ENCODE results near the gene FUT6.

The FUT6 gene

GRCh38 chr19:5827891-5828660, 11.4 kb downstream of the FUT6 start:
- DNase-seq: peak; percentile 94

DNA sequence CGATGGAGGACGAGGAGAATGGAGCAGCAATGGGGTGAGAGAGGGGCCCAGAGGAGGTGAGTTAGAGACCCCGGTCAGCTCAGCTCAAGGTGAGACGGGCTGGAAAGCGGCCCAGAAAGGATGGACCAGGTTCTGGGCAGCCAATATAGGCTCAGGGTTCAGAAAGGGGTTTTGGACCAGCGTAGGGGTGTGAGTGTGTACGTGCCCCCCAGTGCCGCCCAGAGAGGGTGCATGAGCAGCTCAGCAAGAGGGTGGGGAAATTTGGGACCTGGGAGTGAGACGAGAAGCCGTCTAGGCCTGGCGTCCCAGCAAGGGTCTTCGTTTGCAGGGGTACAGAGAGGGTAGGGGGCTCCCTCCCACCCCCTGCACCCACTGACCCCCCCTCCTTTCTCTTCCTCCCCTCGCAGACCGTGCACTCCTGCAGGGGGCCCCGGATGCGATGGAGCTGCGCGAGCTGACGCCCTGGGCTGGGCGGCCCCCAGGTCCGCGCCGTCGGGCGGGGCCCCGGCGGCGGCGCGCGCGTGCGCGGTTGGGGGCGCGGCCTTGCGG, 12.1 kb downstream of the FUT6 start:
- DNase-seq: no peak

GRCh38 chr19:5826531-5827341, 12.8 kb downstream of the FUT6 start:
- DNase-seq: peak; percentile 22 to 26

DNA sequence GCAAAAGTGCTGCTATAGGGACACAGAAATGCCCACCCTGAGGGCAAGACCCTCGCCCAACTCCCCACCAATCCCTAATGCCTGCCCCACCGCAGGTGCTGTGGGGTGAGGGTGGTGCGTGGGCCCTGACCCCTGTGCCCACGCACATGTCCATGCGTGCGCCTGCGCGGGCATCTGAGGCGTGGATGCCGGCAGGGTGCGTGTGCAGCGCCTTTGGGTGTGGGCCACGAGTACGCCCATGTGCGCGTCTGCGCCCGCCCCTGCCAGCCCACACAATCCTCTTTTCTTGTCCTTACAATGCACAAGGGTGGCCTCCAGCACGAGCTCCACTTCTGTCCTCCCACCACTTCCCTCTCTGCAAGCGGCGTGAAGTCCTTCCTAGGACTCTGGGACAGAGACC, 14.3 kb downstream of the FUT6 start:
- DNase-seq: no peak

- DNase-seq: no peak
These were observed 14.8 kb downstream of the FUT6 start for GRCh38 chr19:5824751-5825150.

GRCh38 chr19:5823579-5824281, 15.8 kb downstream of the FUT6 start:
- no peak for DNase-seq

DNA sequence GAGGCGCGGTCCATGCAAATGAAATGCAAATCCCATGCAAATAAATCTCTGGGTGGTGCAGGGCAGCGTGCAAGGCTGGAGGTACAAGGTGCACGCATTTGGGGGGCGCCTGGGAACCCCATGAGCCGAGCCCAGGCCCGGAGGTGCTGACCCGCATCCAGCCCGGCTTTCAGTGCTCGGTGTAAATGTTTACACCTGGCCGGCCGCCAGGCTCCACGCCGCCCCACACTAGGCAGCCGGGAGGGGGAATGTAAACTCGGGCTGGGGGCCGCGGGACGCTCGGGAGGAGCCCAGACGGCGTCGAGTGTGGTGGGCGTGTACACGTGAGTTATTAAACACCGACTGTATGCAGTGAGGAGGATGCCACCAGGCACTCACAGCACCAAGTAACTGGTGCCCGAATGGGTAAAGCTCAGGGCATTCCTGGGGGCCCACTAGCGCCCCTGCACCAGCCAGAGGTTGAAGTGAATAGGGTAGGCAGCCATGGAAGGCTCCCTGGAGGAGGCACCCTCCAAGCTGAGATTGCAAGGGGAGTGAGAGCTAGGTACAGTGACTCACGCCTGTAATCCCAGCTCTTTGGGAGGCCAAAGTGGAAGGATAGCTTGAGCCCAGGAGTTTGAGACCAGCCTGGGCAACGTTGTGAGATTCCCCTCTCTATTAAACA, 17.2 kb downstream of the FUT6 start:
- DNase-seq: no peak

DNA sequence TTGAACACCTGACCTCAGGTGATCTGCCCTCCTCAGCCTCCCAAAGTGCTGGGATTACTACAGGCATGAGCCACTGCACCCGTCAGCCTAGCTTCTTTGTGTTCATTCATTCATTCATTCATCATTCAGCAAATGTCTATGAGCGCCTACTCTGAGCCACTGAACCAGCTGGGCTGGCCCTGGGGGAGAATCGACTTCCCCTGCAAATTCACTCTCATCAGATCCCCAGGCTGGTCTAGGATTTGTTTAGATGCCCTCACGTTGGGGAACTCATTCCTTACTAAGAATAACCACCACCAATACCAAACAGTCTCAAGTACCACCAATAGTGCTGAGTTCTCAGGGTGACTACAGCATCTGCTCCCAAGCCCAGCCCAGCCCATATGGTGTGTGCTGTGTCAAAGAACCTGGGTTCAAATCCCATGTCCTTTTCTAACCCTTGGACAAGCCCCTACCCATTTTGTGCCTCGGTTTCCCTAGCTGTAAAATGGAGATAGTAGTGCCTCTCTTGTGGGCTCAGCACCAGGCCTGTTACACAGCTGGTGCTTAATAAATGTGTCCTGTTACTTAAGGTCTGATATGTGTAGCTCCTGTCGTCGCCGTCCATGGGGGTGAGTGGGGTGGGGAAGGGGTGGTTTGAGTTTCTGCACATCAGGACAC, 17.9 kb downstream of the FUT6 start:
- DNase-seq: no peak

DNA sequence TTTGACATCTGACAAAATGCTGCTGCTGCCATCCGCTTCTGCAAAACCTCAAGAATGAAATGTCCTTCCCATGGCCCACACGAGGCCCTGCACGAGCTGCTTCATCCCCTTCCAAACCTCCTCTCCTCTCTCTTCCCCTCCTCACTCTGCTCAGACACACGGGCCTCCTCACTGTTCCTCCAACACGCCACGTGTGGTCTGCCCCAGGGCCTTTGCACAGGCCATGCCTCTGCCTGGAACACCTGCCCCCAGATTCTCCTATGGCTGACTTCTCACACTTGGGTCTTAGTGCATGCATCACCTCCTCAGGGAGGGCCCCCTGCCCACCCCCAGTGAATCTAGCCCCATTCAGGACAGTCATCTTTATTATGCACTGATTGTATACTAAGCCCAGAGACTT, 18.7 kb downstream of the FUT6 start:
- no peak for DNase-seq

GRCh38 chr19:5818594-5818993, 20.9 kb downstream of the FUT6 start:
- no peak for DNase-seq

DNA sequence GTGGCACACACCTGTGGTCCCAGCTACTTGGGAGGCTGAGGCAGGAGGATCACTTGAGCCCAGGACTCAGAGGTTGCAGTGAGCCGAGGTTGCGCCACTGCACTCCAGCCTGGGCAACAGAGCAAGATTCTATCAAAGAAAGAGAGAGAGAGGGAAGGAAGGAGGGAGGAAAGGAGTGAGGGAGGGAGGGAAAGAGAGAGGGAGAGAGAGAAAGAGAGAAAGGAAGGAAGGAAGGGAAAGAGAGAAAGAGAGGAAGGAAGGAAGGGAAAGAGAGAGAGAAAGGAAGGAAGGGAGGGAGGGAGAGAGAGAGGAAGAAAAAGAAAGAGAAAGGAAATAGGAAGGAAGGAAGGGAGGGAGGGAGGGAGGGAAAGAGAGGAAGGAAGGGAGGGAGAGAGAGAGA, 22.3 kb downstream of the FUT6 start:
- DNase-seq: no peak

DNA sequence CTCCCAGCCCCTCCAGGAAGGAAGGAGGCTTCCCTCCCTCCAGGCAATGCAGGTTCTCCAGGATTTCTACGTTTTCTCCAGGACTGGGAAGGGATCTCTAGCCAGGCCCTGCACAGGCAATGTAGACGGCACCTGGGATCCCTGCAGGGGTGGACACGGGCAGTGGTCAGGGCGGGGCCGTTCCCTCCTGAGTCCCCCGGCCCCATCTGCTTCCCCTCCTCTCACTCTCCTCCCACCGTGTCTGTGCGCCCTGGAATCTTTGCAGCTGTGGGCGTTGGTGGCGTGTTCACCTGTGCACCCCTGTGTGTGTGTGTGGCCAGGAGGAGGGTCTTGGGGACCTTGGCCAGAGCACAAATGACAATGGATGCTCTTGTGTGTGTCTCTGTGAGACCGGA, 24.7 kb downstream of the FUT6 start:
- no peak for DNase-seq

DNA sequence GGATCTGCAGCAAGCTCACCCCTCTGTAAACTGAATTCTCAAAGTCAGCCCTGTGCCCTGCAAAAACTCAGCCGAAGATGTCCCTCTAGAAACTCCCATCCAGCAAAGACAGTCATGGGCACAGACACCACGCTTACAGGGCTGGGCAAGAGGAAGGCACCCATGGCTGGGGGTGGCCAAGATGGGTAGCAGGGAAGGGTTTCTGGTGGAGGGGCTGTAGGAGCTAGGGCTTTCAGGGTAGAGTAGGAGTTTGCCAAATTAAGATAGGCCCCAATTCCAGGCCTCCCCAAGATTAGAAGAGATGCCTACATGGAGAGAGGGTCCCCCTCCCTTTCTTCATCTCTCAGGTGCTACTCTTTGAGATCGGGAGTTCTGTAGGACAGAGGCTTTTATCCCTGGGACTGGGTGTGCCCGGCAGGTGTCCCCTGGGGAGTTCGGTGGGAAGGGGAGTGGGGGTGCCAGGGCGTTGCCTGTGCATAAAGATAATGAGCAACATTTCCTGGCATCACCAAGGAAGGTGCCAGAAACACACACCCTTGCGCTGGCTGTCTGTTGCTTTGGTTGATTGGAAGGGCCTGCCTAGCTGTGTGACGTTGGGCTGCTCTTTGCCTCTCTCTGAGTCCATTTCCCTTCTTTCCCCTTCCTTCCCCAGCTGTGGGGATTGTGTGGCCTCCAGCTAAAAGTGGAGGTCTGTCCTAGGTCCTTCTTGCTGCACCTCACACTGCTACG, 25.2 kb downstream of the FUT6 start:
- DNase-seq: no peak

DNA sequence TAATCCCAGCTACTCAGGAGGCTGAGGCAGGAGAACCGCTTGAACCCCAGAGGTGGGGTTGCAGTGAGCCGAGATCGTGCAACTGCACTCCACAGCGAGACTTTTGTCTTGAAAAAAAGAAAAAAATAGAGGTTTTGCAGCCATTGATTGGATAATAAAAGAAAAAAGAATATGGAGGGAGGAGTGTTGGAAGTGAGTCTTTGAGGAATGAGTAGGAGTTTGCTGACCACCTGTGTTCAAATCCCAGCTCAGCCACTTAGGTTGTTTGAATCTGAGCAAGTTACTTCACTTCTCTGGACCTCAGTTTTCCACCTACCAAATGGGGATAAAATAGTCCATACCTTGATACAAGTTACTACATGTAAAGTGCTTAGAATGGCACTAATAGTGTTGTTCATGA, 28.4 kb downstream of the FUT6 start:
- no peak for DNase-seq

DNA sequence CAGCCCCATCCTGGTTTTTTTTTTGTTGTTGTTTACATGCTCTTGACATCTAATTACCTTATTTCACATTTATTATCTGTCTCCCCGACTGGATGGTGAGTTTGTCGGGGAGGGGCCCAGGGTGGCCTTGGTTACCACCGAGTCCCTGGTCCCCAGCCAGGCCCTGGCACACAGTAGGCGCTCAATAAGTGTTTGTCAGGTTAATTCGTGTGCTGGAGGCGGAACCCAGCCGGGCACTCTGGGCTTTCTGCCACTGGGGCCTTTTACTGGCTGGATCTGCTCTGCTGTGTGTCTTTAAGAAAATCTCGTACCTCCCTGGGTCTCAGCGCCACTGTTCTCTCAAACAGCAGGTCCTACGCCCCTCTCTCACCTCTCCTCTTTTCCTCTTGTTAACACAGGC, 30.0 kb downstream of the FUT6 start:
- no peak for DNase-seq

DNA sequence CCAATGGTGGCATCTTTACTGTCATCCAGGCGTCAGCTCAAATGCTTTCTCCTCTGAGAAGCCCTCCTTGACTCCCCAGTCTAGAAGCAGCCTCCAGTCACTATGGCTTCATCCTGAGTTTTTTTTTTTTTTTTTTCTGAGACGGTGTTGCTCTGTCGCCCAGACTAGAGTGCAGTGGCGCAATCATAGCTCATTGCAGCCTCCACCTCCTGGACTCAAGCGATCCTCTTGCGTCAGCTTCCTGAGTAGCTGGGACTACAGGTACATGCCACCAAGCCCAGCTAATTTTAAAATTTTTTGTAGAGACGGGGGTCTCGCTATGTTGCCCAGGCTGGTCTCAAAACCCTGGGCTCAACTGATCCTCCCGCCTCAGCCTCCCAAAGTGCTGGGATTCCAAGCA, 30.4 kb downstream of the FUT6 start:
- DNase-seq: no peak

GRCh38 chr19:5808120-5808816, 31.2 kb downstream of the FUT6 start:
- no peak for DNase-seq

DNA sequence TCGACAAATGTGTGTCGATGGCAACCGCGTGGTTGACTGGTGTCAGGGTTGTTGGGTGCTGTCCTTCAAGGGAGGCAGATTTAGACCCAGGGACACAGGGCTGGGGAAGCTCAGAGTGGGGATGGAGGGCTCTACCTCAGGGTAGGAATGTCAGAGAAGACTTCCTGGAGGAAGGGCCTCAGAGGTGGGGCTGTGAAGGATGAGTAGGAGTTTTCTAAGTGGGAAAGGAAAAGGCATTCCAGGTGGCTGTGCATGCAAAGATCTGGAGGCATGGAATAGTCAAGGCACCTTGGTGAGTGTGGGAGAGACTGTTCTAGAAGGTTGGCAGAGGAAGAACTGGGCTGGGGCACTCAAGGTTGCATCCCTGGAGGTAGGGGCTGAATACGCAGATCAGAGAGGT, 32.6 kb downstream of the FUT6 start:
- no peak for DNase-seq

DNA sequence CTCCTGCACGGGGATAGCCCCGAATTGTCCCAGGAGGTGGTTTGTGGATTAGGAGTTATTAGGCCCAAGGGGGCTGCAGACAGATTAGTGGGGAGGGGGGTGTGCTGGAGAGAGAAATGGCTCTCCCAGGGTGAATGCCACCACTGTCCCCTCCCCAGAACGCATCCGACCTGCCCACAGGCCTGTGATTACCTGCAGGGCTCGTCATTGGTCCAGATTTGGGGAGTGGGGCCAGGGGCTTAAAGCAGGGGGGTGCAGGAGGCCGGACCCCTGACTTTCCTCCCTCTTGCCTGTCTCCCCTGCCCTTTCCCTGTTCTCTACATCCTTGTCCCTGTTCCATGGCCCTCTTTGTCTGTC, 33.4 kb downstream of the FUT6 start:
- no peak for DNase-seq

DNA sequence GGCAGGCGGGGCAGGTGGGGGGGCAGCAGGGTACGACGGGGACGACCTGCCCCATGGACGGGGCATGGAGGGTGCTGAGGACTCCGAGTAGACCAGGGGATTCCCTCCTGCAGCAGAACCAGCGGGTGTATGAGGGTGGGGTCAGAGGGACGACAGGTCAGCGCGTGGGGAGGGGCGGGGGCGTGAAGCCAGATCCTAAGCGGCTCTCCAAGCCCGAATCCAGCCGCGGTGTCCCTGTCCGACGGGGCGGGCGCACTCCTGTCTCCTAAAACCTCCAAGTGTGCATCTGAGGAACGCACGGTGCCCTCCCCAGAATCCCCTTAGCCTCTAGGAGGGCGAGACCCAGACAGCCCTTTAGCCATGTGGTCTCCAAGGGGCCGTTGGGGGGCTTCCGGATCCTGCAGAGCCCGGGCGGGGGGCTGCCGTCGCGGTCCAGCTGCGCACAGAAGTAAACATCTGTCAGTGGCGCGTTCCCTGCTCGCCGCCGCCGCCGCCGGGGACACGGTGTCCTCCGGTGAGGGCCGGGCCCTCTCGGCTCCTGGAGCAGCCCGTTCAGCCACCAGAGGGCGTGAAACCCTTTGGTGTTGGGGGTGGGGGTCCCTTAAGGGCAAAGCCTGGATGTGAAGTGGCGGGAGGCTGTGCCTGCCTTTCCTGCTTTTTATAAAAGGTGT, 33.9 kb downstream of the FUT6 start:
- peak; percentile 57 to 61 for DNase-seq

All from CD4-positive, alpha-beta T cell treated with Interleukin-1 beta for 1 hour (primary cell).